ENCODE results near the gene CISH. TPM values are rescaled to one million over a fixed set of nuclear protein-coding genes. Genes with fewer than 3 reads are reported as not detected.

CISH gene
- total and polyA plus RNA-seq, 2 of the 4 experiments (the other 2 are of a cell fraction), result 0.90 to 4.0 TPM

DNA sequence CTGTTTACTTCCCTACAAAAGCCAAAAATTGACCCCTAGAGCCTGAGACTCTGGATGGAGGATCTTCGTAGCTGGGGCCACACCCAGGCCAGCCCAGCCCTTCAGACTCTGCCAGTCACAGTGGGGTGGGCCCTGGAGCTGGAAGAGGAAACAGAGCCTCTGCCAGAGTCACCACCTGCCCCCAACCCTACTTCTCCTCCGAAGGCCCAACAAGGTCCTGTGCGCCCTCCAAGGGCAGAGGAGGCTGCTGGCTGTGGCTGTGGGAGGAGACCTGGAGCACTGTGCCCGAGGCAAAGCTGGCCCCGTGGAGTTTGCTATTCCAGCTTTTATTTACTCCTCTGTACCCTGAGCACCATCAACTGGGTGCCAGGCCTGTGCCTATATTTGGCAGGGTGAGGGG, 19.0 kb downstream of the CISH start:
- Histone ChIP-seq H2AFZ (replicated peaks; ENCODE audit: low read length, poor library complexity) (no peak overlapping the region), H3K9me1 (ENCODE audit: insufficient read depth, low read length) (0 out of 2 replicates have a peak, but pooled peaks cover 3% of the 10 kb centered on the region), H3K4ac (ENCODE audit: low read depth, low read length) (no peak overlapping the region), H3K9me3 (ENCODE audit: control insufficient read depth, insufficient read depth, low read length) (no peaks in the 10 kb centered on the region), H3K23ac (ENCODE audit: low read depth, low read length) (no peak overlapping the region), H2BK20ac (ENCODE audit: low read depth, low read length) (no peak overlapping the region), H2AK9ac (replicated peaks; ENCODE audit: low read depth, low read length, poor library complexity) (peak overlapping the region; percentile 55), H3K56ac (ENCODE audit: extremely low read depth, insufficient read depth, low read length) (no peak overlapping the region), H4K8ac (ENCODE audit: low read depth in 2 of 2, low read length in 2 of 2) (no peak overlapping the region), H4K91ac (ENCODE audit: insufficient read depth, low read depth, low read length) (no peak overlapping the region), H3K36me3 (ENCODE audit: control insufficient read depth, insufficient read depth, low read length) (no peaks in the 10 kb centered on the region), H3K79me1 (ENCODE audit: low read depth in 1 of 2, low read length in 2 of 2) (no peaks in the 10 kb centered on the region), H2AK5ac (ENCODE audit: low read depth, low read length) (no peak overlapping the region), H3K9ac (ENCODE audit: low read depth, low read length) (no peak overlapping the region), H2BK5ac (ENCODE audit: low read depth, low read length, poor library complexity, severe bottlenecking) (no peak overlapping the region), H3K27ac (ENCODE audit: insufficient read depth, low read length) (no peak overlapping the region), H2BK15ac (ENCODE audit: low read depth, low read length) (no peak overlapping the region), H3K27me3 (ENCODE audit: control insufficient read depth, insufficient read depth, low read length) (no peaks in the 10 kb centered on the region), H3K18ac (ENCODE audit: low read depth, low read length) (no peak overlapping the region), H3K4me1 (ENCODE audit: control insufficient read depth, insufficient read depth, low read length) (no peaks in the 10 kb centered on the region; the same call in 1 of the 2 replicates), H3K4me2 (ENCODE audit: low read depth, low read length) (no peak overlapping the region), H4K5ac (ENCODE audit: low read depth, low read length) (no peak overlapping the region), H2BK120ac (ENCODE audit: low read depth, low read length) (no peak overlapping the region), H3K14ac (replicated peaks; ENCODE audit: low read depth, low read length) (no peak overlapping the region), H3K4me3 (ENCODE audit: insufficient read depth, low read depth, low read length) (no peak overlapping the region), H4K20me1 (ENCODE audit: insufficient read depth, low read length) (no peaks in the 10 kb centered on the region)
- no TSS peak for BruUV-seq (replicated peaks)
- in situ Hi-C loops (cut with MboI; ENCODE audit: low sequenced_read_pairs), result no loop called here
- no peak for DNase-seq
- TF ChIP-seq RCOR1 (IDR thresholded peaks at IDR 0.05; ENCODE audit: insufficient replicate concordance, low read length), result no peak
- no peak for TF ChIP-seq BHLHE40 (IDR thresholded peaks at IDR 0.05; ENCODE audit: low read depth, low read length)
- TF ChIP-seq CEBPB (IDR thresholded peaks at IDR 0.05; ENCODE audit: low read depth, low read length), result no peak
- ATAC-seq (ENCODE audit: low read depth), result no peak
- dilution Hi-C loops (cut with HindIII; ENCODE audit: low sequenced_read_pairs, unreplicated experiment), result no loop called here
- intact Hi-C loops (cut with micrococcal nuclease), result no loop called here
- no CpG with 5 or more reads among the region's 5 CpGs for WGBS, 2 experiments (ENCODE audit: extremely low coverage in 2 of 2, insufficient read length in 1 of 2)
- ChIA-PET CTCF (interaction anchor here (0.8 to 1.2 kb wide), 2 partner anchors 19 to 24 kb away, joined by 3 read pairs; no protein-coding TSS in a partner anchor), POLR2A (ENCODE audit: unreplicated experiment) (no interaction called here)
